ENCODE measurements around the gene LBR. TPM values are rescaled to one million over a fixed set of nuclear protein-coding genes. Genes with fewer than 3 reads are reported as not detected.

The LBR gene
- total RNA-seq, 1 experiment from 2014 or later, result 106 TPM

DNA sequence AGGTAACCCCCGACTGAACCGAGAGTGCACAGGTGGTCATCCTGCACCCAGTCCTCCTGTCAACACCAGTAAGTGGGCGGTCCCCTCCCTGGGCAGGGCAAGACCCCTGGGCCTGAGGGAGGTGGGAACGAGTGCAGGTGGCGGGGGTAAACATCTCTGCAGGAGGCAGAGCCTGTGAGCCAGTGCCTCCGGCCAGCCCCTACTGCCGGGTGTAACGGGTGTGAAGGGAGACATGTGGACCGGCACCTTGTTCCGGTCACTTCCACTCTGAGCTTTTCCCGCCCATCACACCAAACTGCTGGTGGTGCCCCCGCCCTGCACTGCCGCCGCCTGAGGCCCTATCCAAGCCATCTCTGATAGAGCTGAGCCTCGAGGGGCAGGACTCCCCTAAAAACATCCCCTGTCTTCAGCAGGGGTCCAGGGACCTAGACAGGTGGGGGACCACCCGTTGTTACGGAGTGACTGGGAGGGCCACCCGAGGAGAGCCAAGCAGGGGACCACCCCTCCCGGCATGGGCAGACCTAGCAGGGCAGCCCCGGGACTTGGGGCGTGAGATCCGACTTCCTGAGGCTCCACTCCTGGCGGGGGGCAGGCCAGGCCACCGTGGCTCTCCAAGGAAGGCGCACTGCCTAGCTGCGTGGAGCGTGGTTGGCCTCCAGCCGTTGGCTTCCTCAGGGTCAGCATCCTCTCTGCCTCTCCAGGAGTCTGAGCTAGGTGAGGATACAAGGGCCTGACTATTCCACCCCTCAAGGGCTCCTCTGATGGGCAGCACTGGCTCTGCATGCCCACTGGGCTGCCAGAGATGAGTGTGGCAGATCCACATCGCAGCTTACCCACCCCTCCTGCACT lies 43.8 kb upstream of the LBR start:
- ChIA-PET POLR2A (interaction anchor here (0.6 to 3.1 kb wide), 4 partner anchors 11 to 520 kb away, joined by 3 to 11 read pairs (median 4); partner anchors contain the start of gene SRP9), CTCF (interaction anchor here (0.6 to 27.3 kb wide), 11 partner anchors 10 to 507 kb away, joined by 3 to 712 read pairs (median 6); partner anchors contain the start of gene SRP9)
- no peak for DNase-seq (ENCODE audit: unreplicated experiment)
- intact Hi-C loops (cut with micrococcal nuclease), result no loop called here
- H3K4me3 Mint-ChIP-seq (ENCODE audit: unreplicated experiment), result no peak overlapping the region
- H3K9me3 Mint-ChIP-seq (ENCODE audit: unreplicated experiment), result no peaks in the 10 kb centered on the region
- BruUV-seq (replicated peaks), result no TSS peak
- H3K36me3 Mint-ChIP-seq (ENCODE audit: insufficient read depth, unreplicated experiment), result no peaks in the 10 kb centered on the region
- H3K4me1 Mint-ChIP-seq (ENCODE audit: insufficient read depth, unreplicated experiment), result no peaks in the 10 kb centered on the region
- H3K27me3 Mint-ChIP-seq (ENCODE audit: insufficient read depth, unreplicated experiment), result no peaks in the 10 kb centered on the region
- H3K27ac Mint-ChIP-seq (ENCODE audit: low read depth, unreplicated experiment), result no peak overlapping the region
- TF ChIP-seq, protein P1, sequence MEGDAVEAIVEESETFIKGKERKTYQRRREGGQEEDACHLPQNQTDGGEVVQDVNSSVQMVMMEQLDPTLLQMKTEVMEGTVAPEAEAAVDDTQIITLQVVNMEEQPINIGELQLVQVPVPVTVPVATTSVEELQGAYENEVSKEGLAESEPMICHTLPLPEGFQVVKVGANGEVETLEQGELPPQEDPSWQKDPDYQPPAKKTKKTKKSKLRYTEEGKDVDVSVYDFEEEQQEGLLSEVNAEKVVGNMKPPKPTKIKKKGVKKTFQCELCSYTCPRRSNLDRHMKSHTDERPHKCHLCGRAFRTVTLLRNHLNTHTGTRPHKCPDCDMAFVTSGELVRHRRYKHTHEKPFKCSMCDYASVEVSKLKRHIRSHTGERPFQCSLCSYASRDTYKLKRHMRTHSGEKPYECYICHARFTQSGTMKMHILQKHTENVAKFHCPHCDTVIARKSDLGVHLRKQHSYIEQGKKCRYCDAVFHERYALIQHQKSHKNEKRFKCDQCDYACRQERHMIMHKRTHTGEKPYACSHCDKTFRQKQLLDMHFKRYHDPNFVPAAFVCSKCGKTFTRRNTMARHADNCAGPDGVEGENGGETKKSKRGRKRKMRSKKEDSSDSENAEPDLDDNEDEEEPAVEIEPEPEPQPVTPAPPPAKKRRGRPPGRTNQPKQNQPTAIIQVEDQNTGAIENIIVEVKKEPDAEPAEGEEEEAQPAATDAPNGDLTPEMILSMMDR (IDR thresholded peaks at IDR 0.05; ENCODE audit: unreplicated experiment), result no peak

DNA sequence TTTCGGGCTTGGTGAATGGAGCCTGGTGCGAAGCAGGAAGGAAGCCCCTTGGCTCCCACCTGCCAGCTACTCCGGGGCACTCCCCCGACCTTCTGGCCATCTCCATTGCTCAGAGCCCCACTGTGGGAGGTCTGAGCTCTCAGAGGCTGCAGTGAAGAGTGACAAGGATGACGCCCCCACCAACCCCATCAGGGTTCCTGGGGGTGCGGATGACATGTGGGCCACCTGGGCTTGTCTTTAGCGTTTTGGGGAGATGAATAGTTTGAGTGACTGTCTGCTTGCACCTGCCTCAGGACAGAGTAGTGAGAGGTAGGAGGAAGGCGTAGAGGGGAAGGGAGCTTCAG lies 43.2 kb upstream of the LBR start:
- ChIA-PET POLR2A (interaction anchor here (0.6 to 3.1 kb wide), 4 partner anchors 10 to 520 kb away, joined by 3 to 11 read pairs (median 4); partner anchors contain the start of gene SRP9), CTCF (interaction anchor here (1.0 to 27.3 kb wide), 6 partner anchors 10 to 507 kb away, joined by 3 to 712 read pairs (median 69); partner anchors contain the start of gene SRP9)
- Mint-ChIP-seq H3K36me3 (ENCODE audit: insufficient read depth, unreplicated experiment) (no peaks in the 10 kb centered on the region), H3K4me3 (ENCODE audit: unreplicated experiment) (no peak overlapping the region), H3K4me1 (ENCODE audit: insufficient read depth, unreplicated experiment) (no peaks in the 10 kb centered on the region), H3K27ac (ENCODE audit: low read depth, unreplicated experiment) (no peak overlapping the region), H3K9me3 (ENCODE audit: unreplicated experiment) (no peaks in the 10 kb centered on the region), H3K27me3 (ENCODE audit: insufficient read depth, unreplicated experiment) (no peaks in the 10 kb centered on the region)
- TF ChIP-seq, protein P1 (IDR thresholded peaks at IDR 0.05; ENCODE audit: unreplicated experiment), result no peak
- no peak for DNase-seq (ENCODE audit: unreplicated experiment)
- intact Hi-C loops (cut with micrococcal nuclease), result no loop called here
- BruUV-seq (replicated peaks), result no TSS peak

DNA sequence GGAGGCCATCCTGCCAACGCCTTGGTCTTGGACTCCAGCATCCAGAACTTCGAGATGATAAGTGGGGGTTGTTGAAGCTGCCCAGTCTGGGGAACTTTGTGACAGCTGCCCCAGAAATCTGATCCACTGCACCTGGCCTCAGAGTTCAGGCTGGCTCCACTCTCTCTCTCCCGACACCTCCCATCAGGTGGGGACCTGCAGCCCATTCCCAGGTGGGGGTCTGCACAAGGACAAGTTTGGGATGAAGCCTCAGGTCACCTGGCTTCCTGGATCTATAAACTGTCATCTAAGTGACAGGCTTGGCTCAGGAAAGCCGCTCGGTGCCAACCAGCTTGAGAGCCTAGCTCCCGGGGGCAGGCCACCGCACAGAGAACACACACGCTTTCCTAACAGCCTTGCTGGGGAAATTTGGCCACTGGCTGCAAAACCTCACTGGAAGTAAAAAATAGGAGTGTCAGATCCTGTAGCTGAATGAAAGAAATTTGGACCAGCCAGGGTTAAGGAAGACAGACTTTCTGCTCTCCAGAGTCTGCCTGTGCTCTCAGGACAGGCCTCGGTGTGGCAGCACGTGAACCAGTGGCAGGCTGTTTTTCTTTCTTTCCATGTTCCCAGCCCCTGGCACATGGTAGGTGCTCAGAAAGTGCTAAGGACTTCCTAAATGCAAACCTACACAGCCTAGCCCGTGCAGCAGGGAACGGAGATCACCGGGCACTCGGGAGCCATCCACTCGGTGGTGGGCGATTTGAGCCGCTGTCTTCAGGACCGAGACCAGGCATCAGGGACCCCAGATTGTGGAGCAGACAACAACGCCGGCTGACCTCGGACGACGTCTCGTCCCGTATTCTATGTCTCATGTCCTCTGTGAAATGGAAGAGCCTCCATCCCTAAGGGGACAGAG lies 42.6 kb upstream of the LBR start:
- intact Hi-C loops (cut with micrococcal nuclease), result no loop called here
- no peak for DNase-seq (ENCODE audit: unreplicated experiment)
- Mint-ChIP-seq H3K4me3 (ENCODE audit: unreplicated experiment) (no peak overlapping the region), H3K4me1 (ENCODE audit: insufficient read depth, unreplicated experiment) (peaks cover 3% of the 10 kb centered on the region), H3K9me3 (ENCODE audit: unreplicated experiment) (no peaks in the 10 kb centered on the region), H3K27ac (ENCODE audit: low read depth, unreplicated experiment) (no peak overlapping the region), H3K36me3 (ENCODE audit: insufficient read depth, unreplicated experiment) (no peaks in the 10 kb centered on the region), H3K27me3 (ENCODE audit: insufficient read depth, unreplicated experiment) (no peaks in the 10 kb centered on the region)
- BruUV-seq (replicated peaks), result no TSS peak
- CTCF ChIA-PET, result interaction anchor here (0.5 to 27.3 kb wide), 7 partner anchors 9 to 862 kb away, joined by 3 to 712 read pairs (median 6); partner anchors contain the start of gene SRP9
- POLR2A ChIA-PET, result interaction anchor here (0.6 to 3.1 kb wide), 3 partner anchors 10 to 439 kb away, joined by 4 to 11 read pairs (median 4); partner anchors contain the start of gene SRP9
- TF ChIP-seq, protein P1 (IDR thresholded peaks at IDR 0.05; ENCODE audit: unreplicated experiment), result no peak

All from MCF 10A (cell line).